Activated T-helper 9 cell treated with anti-CD3 and anti-CD28 coated beads, Interleukin-2, amount 50 U/mL, for 16 hours (primary cell): Measurements from ENCODE around the gene ZNF280D.
"Not testable (repeated sequence)": the region's sequence is repeated elsewhere in the genome, so short reads cannot be mapped to it uniquely, and the experiment has no call there.

Source experiments
- DNase-seq: peaks from one replicate; pipeline ENCODE4 v3.0.0-alpha.2; 2020; ENCODE audit warnings: low read depth

The ZNF280D gene

DNA sequence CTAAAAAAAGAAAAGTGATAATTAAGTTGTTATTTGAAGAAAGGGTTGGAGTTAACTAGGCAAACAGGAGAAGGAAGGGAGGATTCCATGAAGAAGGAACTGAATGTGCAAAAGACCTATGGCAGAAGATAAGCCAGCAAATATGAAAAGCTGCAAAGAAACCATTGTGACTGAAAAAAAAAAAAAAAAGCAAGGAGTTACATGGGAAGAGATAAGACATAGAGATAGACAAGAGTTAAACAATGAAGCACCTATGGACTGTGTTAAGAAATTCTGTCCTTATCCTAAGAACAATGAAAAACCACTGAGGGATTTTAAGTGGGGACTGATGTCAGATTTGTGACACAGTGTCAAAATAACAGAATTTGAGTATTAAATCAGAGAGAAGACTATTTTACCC lies 17.0 kb downstream of the ZNF280D start:
- DNase-seq, result no peak

DNA sequence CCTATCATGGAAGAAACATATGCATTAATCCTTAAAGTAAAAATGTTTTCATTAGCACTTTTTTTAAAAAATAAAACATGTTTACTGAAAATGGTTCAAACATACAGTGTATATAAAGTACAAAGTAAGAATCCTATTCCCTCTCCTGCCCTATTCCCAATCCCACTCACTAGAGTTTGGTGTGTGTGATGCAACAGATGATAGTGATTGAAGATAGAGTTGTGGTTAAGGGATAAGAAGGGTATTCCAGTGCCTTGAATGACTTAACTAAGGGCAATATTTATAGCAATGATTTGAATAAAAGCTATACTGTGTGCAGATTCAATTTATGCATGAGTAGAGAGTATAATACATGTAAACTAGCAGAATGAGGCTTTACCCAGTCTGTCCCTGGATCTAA lies 18.1 kb downstream of the ZNF280D start:
- no peak for DNase-seq

DNA sequence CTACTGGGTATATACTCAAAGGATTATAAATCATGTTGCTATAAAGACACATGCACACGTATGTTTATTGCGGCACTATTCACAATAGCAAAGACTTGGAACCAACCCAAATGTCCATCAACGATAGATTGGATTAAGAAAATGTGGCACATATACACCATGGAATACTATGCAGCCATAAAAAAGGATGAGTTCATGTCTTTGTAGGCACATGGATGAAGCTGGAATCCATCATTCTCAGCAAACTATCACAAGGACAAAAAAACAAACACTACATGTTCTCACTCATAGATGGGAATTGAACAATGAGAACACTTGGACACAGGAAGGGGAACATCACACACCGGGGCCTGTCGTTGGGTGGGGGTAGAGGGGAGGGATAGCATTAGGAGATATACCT lies 23.8 kb downstream of the ZNF280D start:
- not testable (repeated sequence) for DNase-seq

DNA sequence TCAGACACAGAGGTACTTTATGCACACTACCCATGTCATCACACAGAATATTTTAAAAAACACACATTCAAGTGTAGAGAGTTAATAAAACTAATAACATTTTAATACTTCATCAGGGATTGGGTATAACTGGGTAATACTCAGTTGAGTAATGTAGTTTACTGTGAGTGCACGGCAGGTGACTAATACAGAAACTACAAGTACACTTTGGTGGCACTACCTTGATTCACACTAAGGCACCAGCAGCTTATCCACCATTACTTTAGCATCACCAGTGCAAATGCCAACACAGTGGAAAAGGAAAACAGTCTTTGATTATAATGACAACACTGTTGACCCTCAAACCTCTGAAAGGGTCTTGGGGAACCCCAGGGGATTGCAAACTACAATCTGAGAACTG lies 33.6 kb downstream of the ZNF280D start:
- DNase-seq, result no peak

DNA sequence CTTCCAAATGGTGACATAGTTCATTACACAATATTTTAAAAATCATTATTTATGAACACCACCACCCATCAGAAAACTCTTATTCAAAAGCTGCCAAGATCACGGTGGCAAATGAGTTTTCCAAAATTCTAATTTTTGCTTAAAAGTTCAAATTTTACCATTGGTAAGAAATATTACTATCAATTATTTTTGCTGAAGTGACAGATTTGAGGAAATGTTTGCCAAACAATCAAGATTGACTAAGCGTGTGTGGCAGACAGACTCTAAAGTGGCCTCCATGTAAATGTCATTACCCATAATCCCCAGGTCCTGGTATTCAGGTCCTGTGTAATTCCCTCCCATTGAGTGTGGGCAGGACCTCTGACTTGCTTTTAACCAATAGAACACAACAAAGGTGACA lies 35.0 kb downstream of the ZNF280D start:
- DNase-seq, result no peak

DNA sequence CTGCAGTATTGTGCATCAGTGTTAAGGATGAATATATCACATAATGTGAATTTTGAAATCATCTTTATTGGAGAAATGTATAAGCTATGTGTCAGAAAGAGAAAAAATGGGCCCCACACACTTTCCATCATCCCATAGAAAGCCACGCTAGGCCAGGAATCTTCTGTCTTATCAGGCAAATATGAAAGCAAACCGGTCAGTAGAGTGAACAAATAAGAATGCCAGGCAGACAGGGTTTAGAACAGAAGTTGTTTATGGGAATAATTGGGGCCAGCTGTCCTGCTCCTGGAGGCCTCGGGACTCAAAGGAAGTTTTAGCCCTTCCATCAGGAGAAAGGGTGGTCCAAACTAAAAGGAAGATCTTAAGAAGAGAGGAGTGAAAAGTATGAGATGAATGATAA lies 39.5 kb downstream of the ZNF280D start:
- DNase-seq, result no peak

DNA sequence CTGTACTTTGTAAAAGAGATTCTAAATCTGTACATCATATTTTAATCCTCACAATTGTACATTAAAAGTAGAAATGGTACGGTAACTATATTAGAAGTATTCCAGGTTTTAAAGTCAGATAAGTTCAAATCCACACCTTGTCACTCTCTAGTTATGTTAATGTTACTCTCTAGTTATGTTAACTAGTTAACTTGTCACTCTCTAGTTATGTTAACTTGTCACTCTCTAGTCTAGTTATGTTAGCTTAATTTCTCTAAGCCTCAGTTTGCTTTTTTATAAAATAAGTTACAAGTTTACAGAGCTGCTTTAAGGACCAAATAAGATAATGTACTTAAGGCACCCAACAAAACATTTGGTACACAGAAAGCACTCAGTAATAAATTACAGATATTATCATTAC lies 42.6 kb downstream of the ZNF280D start:
- DNase-seq, result no peak

DNA sequence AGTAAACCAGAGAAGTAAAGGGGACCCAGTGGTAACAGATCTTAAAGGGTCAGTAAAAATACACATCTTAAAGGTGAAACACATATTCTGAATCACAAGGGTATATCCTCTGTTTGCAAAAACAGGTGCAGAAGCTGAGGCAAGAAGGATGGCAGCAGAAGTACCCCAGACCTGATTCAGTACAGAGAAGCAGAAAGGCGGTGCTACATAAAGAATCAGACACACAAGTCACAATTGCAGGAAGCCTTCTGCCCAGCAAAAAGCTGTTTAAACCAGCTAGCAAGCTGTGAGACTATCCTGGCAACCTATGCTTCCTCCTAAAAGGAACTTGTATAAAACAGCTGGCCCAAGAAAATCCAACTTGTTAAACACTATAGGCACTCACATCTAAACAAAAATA lies 49.4 kb downstream of the ZNF280D start:
- DNase-seq, result no peak

DNA sequence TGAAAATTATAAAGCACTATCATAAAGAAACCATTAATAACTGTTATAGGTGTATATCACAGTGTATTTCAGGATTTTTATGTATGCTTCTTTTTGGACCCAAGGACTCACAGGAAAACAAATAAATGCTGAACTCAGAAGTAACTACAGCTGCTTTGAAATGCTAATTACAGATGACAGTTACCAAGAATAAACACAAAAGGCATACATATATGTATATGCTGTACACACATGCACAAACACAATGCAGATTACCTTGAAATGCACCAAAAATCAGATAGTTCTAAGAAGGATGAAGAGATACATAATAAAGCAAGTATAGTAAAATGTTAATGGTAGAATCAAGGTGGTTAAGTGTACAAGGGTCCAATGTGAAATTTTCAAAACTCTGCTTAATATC lies 52.2 kb downstream of the ZNF280D start:
- DNase-seq, result no peak

DNA sequence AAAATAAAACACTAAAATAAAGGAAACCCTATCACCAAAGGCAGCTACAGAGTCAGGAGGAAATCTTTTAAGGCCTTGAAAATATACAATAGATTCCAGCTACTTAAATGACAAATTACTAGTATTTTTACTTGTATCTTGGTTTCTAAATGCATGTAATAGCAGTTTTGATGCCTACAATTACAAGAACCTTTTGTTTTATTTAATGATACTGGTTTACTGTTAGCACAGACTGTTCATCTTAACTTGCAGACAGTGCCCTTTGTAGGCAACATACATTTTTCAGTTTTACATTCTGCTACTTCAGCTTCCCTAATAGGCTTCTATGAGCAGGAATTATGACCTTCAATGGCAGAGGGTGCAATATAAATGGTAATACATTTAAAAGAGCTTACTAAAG lies 54.1 kb downstream of the ZNF280D start:
- DNase-seq, result no peak

DNA sequence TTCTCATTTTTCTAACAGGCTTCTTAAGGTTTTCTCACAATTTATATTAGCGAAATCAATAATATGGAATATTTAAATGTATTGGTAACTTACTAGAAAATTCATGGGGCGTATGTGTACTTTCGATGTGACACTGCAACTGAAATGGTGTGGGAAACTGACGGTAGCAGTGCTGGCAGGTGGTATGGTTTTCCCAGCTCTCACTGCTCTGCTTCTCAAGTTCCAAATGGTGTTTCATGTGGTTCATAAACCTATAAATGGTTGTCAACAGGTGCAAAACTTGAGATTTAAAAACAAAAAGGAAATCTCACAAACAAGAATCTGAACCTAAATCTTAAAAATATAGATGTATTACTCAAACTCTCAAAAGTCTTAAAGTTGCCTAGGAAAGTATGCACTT lies 54.7 kb downstream of the ZNF280D start:
- no peak for DNase-seq

DNA sequence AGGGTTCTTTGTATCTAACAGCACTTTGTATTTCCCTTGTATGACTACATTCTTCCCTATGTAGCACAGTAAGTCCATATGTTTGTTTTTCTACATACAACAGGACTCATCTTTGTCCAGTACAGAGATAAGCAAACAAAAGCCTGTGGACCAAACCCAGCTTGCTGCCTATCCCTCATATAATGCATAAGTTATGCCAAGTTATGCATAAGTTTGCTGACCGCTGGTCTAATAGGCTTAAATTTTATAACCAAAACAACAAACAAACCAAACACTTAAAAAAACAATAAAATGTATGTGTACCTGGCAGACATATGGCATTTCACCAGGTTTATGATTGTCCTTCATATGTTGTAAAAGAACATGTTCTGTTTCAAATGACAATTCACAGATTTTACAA lies 56.0 kb downstream of the ZNF280D start:
- DNase-seq, result no peak

DNA sequence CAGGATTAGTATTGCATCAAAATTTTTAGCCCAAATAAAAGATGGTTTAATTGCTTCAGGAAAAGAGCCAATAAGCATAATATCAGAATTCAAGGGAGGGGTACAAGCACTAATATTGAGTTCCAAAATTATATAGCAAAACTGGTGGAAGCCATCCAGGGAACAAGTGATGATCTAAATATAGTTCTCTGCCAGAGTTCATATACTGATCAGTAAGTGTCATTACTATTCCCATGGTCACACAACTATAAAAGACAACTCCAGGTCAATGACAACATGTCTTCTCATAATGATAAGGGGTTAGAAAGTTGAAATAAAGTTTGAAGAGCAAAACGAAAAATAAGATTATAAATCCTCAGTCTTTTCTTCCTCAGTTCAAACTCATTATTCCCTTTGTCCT lies 57.4 kb downstream of the ZNF280D start:
- DNase-seq, result no peak

DNA sequence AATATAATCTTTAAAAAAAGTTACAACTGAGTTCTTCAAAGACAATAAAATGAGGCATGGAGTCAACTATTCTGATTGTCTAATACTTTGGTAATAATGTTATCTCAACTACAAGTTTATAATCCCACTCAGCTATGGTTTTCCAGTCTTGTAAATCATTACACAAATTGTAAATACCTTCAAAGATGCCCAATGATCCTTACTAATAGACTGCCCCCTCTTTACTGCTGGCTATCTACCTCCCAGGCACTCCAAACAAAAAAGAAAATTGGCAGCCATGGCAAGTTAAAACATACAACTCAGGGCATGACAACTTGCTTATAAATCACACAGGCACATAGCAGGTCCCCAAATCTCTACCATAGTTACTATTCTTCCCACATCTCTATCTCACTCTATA lies 58.5 kb downstream of the ZNF280D start:
- DNase-seq, result no peak

DNA sequence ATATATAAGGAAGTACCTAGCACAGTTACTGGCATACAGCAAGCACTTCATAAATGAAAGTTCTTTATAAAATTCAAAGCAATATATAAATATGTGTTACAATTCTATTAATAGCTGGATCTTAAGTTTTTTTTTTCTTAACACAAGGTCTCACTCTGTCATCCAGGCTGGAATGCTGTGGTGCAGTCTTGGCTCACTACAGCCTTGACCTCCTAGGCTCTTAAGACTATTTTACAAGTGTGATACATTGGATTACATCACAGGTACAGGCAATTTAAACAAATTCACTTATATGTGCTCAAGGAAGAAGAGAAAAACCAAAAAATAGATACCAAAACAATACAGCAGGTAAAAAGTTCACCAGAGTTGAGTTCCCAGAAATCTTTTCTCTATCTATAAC lies 60.6 kb downstream of the ZNF280D start:
- no peak for DNase-seq

DNA sequence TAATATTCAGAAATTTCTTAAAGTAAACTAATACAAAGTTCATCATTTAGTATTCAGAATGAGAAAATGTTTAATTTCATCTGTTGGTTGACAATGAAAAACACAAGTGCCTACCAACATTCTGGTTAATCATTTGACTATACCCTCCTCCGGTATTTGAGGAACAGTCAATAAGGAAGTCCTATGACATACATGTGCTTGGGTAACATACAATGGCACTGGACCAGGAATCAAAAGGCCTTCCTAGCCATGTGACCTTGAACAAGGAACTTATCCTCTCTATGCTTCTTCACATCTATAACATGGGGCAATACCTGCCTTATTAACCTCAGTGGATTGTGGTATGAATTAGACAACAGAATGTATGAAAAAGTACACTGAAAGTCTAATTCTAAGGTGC lies 65.8 kb downstream of the ZNF280D start:
- DNase-seq, result no peak

DNA sequence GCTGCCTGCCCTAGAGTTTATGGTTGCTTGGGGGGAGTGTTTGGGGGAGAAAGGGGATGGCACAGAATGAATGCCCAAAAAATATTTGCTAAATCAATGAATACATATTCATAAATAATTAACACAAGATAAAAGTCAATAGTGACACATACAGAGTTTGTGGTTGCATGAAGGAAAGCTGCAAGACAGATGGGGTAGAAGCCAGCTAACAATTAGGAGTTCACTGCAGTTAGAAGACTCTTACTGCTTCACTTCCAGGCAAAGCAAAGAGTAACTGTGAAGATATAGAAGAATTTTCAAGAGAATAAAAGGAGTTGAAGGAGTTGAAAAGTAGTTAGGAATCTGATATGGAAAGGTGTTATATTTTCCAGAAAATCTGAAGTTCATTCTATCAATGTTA lies 72.4 kb downstream of the ZNF280D start:
- DNase-seq, result no peak

DNA sequence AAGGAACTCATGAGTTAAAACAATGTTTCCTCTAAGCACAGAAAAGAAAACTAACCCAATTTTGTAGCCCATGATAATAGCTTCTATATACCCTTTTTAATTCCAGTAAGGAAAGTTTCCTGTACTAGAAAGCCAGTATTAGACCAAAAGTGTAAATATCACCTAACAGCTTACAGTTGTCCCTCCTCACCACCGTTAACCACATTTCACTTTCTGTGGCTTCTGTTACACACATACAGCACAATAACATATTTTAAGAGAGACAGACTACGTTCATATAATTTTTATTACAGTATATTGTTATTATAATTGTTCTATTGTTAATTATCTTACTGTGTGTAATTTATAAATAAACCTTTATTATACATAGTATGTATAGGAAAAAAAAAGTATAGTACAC lies 74.1 kb downstream of the ZNF280D start:
- DNase-seq, result no peak

DNA sequence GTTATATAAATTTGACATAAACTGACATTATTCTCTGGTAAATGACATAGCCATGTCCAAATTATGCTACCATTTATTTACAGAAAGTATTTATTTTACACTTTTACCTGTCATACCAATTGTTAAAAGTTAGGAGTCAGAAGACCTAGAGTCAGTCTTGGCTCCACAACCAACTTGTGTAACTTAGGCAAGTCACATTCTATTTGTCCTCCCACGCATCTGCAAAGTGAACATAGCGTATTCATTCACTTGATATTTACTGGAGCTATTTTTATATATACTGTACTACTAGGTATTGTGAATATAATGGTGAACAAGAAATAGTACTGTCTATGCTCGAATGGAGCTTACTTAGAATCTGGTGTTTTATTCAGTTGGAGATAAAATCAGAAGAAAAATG lies 78.7 kb downstream of the ZNF280D start:
- no peak for DNase-seq

DNA sequence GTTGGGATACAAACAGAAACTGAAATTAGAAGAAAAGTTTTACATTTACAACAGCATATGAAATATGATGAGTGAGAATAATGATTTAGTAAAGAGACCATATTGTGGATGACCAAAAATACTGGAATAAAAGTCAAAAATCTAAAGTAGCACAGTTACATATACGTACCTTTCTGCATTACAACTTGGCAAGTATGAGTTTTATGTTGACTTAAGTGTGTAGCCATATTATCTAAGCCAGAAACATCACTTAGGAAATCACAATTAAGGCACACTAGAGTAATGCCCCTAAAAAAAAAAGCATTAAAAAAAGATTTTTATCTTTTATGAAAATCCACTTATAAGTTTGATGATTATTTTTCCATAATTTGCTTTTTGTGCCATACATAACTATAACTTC lies 79.1 kb downstream of the ZNF280D start:
- DNase-seq, result no peak

DNA sequence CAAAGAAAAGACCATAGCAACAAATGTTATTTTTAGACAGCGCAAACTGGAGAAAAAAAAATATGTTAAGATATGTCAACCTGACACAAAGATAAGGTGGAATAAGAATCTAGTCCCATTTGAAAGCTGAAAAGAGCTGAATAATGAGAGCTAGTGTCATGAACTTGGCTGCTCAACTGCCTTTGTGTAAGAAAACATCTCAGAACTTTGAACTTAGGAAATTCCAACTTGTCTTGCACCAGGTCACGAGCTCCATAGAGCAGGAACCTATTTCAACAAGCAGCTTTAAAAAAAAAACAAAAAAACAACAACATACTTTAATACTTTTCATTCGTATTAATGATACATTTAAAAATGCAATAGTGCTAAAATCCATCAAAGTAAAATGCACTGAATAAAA lies 79.5 kb downstream of the ZNF280D start:
- no peak for DNase-seq

DNA sequence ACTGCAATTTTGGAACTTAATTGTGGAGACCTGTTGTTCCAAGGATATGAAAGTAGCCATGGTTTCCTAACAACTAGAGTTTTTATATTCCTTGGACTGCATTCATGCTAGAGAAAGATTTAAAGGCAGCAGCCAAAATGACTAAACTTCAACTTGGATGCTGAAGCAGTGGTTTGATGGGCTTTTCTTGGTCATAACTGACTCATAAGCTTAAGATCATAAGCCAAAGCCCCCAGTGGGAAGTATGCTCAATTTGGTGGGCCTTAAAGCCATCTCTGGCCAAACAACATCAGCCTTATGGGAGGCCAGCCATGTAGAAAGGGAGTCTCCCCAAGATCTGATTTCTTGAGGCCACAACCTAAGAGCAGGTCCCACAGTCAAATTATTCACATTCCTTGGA lies 80.2 kb downstream of the ZNF280D start:
- DNase-seq, result no peak

DNA sequence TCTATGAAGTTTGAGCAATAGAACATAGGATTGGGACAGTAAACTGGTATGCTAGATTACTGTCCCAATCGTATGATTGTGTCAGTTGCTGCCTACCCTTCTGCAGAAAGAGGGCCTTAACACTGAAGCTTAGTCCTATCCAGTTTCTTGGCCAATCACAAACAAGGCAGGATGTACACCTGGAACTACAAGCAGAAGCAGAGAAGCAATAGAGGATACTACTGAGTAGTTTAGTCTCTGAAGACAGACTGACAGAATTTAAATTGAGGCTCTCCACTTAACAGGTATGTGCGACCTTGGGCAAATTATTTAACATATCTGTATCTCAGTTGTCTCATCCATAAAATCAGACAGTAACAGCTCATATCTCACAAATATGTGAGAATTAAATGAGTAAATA lies 85.0 kb downstream of the ZNF280D start:
- no peak for DNase-seq

DNA sequence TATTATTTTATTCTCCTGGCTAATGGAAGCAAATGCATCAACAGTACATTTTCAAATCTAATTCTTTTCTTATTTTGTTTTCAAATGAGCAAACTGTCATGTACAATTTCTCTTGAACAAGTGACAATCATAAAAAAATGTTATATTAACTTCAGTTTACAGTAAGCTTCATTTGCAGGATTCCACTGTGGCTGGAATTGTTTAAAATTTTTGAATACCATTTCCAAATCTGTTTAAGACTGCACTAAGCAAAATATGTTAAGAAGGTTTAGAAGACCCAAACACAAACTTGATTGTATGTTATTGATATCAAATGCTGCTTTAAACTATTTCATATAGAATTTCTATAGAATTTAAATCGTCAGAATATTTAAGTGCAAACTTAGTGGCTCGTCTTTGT lies 92.8 kb downstream of the ZNF280D start:
- DNase-seq, result no peak

DNA sequence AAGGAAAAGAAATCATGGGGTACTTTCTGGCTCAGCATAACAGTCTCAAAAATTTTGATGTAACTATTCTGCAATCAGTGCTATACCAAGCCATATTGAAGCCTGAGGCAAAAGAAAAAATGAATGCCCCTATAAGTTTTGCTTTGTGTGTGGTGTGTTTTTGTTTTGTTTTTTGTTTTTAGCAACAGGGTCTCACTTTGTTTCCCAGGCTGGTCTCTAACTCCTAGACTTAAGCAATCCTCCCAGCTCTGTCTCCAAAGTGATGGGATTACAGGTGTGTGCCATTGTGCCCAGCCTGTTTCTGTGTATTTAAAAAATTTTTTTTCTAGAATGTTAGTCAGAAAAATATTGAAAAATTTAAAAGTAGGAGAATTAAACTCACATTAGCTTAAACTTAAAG lies 93.2 kb downstream of the ZNF280D start:
- DNase-seq, result no peak

DNA sequence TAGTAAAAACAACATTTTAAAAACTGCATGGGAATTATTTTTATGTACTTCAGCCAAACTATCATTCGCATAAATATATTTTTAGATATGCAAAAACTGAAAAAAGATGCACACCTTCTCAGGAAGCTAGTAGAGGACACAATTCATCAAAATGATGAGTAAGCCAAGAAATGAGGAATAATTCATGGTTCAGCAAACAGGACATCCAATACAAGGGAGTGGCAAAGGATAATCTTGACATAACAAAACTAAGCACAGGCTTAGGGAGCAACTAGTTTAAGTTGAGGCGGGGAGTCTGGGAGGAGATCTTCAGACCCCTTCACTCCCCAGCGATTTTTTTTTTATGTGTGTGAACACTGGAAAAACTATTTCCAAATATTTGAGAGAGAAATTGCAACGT lies 93.7 kb downstream of the ZNF280D start:
- no peak for DNase-seq
